KOPT-K1 (cell line): ENCODE results near the gene WDR7.

Source experiments
- H3K27ac ChIP-seq: fragments of 200-600 bp; sonication (generic); 2 replicates; pipeline ENCODE4 v1.5.1; 2016; ENCODE audit warnings: antibody characterized with exemption, mild to moderate bottlenecking, low read depth, low read length; ENCODE audit not compliant: poor library complexity, severe bottlenecking
- H3K36me3 ChIP-seq: fragments of 200-600 bp; sonication (generic); 2 replicates; pipeline ENCODE4 v1.5.1; 2017; ENCODE audit warnings: antibody characterized with exemption, mild to moderate bottlenecking, low read length, moderate library complexity; ENCODE audit not compliant: insufficient read depth
- H3K9me3 ChIP-seq: fragments of 200-600 bp; sonication (generic); 2 replicates; pipeline ENCODE4 v1.5.1; 2017; ENCODE audit warnings: antibody characterized with exemption, low read length, mild to moderate bottlenecking; ENCODE audit not compliant: insufficient read depth, poor library complexity, severe bottlenecking

WDR7 gene

GRCh38 chr18:56973487-56973886 lies 322.3 kb downstream of the WDR7 start:
- Histone ChIP-seq H3K27ac (no peak overlapping the region), H3K9me3 (no peaks in the 10 kb centered on the region), H3K36me3 (no peaks in the 10 kb centered on the region)

- H3K27ac ChIP-seq: no peak overlapping the region
- H3K36me3 ChIP-seq: no peaks in the 10 kb centered on the region
- H3K9me3 ChIP-seq: no peaks in the 10 kb centered on the region
These were observed 323.0 kb downstream of the WDR7 start for GRCh38 chr18:56974141-56974540.

DNA sequence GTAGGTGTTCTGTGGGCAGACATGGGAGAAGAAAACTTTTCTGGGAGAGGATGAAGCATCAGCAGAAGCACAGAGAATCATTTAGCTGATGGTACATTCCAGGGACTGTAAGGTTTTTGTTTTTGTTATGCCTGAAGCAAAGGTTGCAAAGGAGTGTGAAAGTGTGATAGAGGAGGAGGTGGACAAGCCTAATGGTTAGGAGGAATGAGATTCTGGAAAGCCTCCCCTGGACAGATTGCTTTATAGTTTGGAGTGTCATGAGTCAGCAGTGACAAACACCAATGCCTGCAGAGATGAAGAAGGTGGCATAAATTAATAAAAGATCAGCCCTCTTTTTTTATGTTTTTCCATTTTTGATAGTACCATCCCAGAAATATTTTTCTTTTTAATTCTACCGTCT lies 324.1 kb downstream of the WDR7 start:
- Histone ChIP-seq H3K36me3 (no peaks in the 10 kb centered on the region), H3K27ac (no peak overlapping the region), H3K9me3 (no peaks in the 10 kb centered on the region)

DNA sequence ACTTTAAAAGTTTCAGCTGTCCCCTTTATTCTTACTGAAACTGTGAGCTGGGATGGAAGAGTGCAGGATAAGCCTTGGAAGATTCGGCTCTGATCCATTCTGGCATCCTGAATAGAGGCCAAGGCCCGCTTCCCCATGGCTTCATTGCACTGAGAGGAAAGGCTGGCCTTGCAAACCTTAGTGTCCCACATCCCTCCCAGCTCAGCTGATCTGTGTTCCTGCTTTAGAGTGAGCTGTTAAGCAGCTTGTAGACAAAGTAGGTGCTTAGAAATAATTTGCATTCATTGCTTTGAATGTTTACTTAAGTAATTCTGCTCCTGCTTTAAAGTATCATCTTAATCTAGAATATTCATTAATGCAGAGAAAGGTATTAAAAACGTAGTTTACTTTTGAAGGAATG lies 326.1 kb downstream of the WDR7 start:
- Histone ChIP-seq H3K9me3 (no peaks in the 10 kb centered on the region), H3K36me3 (no peaks in the 10 kb centered on the region), H3K27ac (no peak overlapping the region)

DNA sequence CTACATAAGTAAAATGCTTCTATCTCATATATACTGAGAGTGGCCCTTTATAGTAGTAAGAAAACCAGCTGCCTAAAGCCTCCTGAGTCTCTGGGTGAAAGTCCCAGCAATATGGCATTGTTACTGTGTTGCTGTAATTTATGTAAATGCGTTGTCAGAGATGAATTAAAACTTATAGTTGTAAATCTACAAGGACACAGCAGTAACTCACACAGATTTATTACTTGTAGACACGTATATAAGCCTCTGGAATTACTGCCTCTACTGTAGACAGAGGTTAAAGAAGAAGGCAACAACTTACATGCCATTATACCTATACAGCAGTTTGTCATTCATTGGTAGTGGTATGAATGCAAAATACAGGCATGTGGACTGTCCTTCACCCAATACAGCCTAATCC lies 326.6 kb downstream of the WDR7 start:
- Histone ChIP-seq H3K9me3 (no peaks in the 10 kb centered on the region), H3K36me3 (no peaks in the 10 kb centered on the region), H3K27ac (no peak overlapping the region)

- no peaks in the 10 kb centered on the region for H3K9me3 ChIP-seq
- H3K36me3 ChIP-seq: no peaks in the 10 kb centered on the region
- H3K27ac ChIP-seq: no peak overlapping the region
These were observed 329.0 kb downstream of the WDR7 start for GRCh38 chr18:56980151-56980550.

GRCh38 chr18:56982766-56983165 lies 331.6 kb downstream of the WDR7 start:
- Histone ChIP-seq H3K36me3 (no peaks in the 10 kb centered on the region), H3K9me3 (no peaks in the 10 kb centered on the region), H3K27ac (no peak overlapping the region)

GRCh38 chr18:56983275-56983992 lies 332.3 kb downstream of the WDR7 start:
- Histone ChIP-seq H3K27ac (no peak overlapping the region), H3K9me3 (no peaks in the 10 kb centered on the region)

DNA sequence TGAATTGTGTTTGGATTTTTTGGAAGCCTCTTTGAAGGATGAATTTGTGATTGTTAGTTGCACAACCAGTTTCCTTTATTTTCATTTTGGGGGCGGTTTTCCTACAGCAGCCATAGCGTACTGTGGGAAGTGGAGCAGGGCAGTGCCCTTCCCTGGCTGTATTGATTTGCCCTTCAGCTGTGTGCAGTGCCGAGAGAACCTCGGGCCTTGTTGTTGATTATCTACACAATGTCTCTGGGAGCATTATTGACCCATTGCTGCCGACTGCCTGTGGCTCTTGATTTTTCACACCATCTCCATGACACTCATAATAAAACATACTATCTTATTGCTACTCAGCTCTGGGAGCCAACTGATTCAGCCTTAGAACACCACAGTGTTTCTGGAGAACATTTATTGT lies 333.6 kb downstream of the WDR7 start:
- H3K36me3 ChIP-seq: no peaks in the 10 kb centered on the region
- no peak overlapping the region for H3K27ac ChIP-seq
- no peaks in the 10 kb centered on the region for H3K9me3 ChIP-seq

More at GRCh38 chr18:56983275-56983992, 332.3 kb downstream of the WDR7 start:
- no peaks in the 10 kb centered on the region for H3K36me3 ChIP-seq

GRCh38 chr18:56986829-56987228 lies 335.7 kb downstream of the WDR7 start:
- Histone ChIP-seq H3K9me3 (no peaks in the 10 kb centered on the region), H3K27ac (no peak overlapping the region), H3K36me3 (no peaks in the 10 kb centered on the region)

- H3K9me3 ChIP-seq: no peaks in the 10 kb centered on the region
- no peak overlapping the region for H3K27ac ChIP-seq
- no peaks in the 10 kb centered on the region for H3K36me3 ChIP-seq
These were observed 336.1 kb downstream of the WDR7 start for GRCh38 chr18:56987236-56987635.

DNA sequence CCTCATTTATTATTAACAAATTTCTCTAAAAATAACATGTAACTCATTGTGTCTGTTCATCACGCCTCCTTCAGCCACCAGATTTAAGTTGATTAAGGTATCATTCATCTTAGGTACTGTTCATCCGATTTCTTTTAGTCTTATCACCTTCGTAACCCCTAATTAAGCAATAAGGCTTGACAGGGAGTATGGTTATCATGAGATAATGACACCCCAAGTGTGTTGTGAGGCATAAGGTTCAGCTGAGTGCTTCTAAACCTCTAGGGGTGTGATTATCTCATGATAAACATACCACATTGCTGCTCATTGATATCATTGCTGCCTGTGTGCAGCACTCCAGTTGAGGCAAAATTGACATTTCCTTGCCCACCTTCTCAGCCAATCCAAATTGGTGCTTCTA lies 336.9 kb downstream of the WDR7 start:
- H3K27ac ChIP-seq: no peak overlapping the region
- no peaks in the 10 kb centered on the region for H3K9me3 ChIP-seq
- no peaks in the 10 kb centered on the region for H3K36me3 ChIP-seq

DNA sequence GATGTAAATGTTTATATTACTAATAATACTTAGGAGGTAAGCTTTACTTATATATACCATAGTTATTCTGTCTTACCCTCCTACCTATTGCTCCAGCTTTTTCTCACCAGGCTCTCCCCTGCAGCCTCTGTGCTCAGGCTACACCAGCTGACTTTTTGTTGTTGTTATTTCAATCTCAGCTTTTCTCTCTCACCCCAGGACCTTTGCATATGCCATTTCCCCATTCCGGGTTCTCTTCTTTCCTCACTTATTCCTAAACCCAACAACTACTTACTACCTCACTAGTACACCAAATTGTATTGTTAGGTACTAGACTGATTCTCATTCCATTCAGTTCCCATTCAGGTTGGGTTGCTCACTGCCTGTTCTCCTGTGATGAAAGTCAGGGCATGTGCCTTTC lies 339.5 kb downstream of the WDR7 start:
- H3K9me3 ChIP-seq: no peaks in the 10 kb centered on the region
- no peaks in the 10 kb centered on the region for H3K36me3 ChIP-seq
- no peak overlapping the region for H3K27ac ChIP-seq

DNA sequence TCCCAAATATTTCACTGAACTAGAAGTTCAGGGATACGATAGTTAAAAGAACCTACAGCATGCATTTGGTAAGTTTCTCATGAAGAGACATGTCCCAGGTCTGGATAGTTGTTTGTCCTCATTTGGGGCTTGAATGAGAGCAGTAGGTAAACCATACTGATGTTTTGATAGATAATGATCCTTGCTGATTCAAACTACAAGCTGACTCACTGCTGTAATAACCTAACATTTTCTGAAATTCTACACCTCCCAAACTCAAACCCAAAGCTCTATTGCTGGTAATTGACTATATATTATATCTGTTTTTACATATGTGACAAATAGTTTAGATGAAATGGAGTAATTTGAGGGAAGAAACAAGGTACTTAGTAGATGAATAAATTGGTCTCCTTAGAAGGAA lies 341.6 kb downstream of the WDR7 start:
- Histone ChIP-seq H3K27ac (no peak overlapping the region), H3K9me3 (no peaks in the 10 kb centered on the region), H3K36me3 (no peaks in the 10 kb centered on the region)

- Histone ChIP-seq H3K27ac (no peak overlapping the region), H3K9me3 (no peaks in the 10 kb centered on the region), H3K36me3 (no peaks in the 10 kb centered on the region)
These were observed 344.5 kb downstream of the WDR7 start for GRCh38 chr18:56995579-56996188.

- no peaks in the 10 kb centered on the region for H3K9me3 ChIP-seq
- H3K36me3 ChIP-seq: no peaks in the 10 kb centered on the region
- no peak overlapping the region for H3K27ac ChIP-seq
These were observed 346.0 kb downstream of the WDR7 start for GRCh38 chr18:56997200-56997599.
